GM04504 (cell line): Measurements from ENCODE around the gene MCOLN2.
"Not testable (repeated sequence)": the region's sequence is repeated elsewhere in the genome, so short reads cannot be mapped to it uniquely, and the experiment has no call there.

Source experiments
- DNase-seq: peaks from one replicate; pipeline ENCODE4 v3.0.0-alpha.2; 2012; ENCODE audit warnings: low read depth

MCOLN2 gene

DNA sequence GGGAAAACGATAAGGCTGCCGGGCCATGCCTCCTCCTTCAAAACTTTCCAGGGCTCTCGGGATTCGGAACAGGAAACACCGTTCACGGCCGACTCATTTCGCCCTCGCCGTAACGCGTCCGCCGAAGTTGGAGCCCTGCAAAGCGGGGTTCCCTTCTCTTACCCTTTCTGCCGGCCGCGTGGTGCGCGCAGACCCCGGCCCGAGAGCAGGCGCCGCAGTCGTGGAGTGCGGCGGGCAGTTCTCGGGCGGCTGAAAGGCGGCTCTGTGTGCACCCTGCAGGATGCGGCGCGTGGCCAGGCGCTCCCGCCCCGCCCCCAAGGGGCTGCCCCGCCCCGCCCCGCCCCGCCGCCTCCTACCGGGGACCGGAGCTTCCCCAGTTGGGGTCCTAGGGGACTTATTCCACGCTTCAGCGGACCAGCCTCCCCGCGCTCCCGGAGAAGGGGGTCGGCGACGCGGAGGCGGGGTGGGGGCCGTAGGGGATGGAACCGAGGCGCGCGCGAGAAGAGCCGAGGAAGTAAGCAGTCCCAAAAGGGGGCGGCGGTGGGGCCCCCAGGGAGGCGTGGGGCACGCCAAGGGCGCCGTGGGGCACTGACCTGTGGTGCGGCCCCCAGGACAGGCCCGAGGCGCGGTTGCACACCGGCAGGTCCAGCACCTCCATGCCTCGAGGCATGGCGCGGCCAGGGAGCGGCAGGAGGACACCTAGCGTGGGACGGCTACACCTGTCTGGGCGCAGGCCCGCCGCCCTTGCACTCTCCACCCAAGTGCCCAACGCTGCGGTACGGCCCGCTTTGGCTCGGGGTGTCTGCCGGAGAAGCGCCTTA lies at the start of gene MCOLN2:
MCOLN2 (minus strand) TSS at position 268 of the 821 bp plus-strand sequence; CDS start at position 27, 241 bp downstream.
- DNase-seq: no peak

DNA sequence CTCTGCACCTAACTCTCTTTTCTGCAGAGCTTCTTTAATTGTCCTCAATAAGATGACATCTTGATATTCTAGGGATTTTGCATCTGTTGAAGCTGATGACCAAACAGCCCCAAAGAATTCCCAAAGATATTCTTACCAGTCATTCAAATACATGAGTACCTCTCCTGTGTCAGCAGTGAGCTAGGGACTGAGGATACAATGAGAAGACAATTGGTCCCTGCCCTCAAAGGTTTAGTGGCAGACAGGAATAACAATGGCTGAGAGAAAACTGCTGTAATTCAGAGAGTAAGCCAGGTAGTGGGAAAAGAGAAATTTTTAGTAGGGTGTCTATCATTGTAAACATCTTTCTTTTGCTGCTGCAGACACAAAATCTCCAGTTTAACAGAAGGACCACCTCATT lies 45.5 kb upstream of the MCOLN2 start:
- DNase-seq: no peak

DNA sequence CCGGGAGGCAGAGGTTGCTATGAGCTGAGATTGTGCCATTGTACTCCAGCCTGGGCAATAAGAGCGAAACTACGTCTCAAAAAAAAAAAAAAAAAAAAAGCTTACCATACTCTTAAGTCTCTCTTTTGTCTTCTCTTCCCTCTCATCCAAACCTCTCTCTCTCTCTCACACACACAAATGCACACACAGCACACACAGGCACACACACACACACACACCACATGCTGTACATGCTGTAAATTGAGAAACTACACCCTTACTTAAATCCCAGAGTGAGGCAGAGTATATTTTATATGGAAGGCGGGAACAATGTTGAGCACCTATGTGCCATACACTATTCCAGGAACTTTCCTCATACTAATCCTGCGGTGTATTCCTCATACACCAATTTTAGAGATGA lies 44.9 kb upstream of the MCOLN2 start:
- no peak for DNase-seq

DNA sequence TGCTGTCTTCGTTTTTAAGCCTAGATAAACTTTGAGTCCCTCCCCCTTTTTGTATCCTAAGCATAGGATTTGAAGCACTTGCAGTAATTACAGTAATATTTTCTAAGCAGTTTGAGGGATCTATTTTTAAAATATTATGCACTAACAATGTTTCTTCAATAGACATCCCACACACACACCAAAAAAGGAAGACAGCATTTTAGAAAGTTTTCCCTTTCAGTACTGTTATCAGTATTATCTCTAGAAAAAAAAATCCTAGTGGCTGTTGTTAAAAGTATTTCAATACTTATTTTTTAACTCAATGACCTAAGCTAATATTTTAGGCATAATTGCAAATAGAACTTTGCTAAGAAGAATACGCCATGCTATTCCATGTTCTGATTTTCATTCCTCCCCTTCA lies 36.3 kb upstream of the MCOLN2 start:
- no peak for DNase-seq

DNA sequence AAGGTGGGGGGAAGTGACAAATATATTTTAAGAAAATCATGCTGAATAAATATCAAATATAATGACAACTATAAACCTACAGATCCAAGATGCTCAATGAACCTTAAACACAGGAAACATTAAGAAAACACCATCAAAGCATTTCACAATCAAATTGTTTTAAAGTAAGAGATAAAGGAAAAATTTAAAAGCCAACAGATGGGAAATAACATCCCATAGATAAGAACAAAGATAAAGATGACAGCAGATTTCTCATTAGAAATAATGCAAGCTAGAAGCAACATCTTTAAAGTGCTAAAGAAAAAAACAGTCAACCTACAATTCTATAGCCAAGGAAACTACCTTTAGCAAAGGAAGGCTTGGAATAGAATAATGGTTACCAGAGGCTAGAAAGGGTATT lies 33.6 kb upstream of the MCOLN2 start:
- no peak for DNase-seq

DNA sequence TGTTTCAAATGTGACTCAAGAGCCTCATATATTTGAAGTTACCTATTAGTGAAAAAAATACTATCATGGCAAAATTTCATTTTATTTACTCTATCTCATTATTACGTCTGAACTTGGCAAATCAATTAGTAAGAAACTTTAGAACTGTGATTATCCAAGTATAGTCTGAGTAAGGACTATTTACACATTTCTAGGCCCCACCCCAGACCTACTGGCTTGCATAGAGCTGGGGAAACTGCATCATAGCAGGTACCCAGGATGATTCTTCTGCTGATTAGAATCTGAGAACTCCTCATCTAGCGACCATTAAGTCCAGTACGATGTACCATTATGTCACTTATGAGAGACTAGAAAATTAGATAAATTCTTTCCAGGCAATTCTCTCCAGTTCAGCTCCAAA lies 31.2 kb upstream of the MCOLN2 start:
- no peak for DNase-seq

DNA sequence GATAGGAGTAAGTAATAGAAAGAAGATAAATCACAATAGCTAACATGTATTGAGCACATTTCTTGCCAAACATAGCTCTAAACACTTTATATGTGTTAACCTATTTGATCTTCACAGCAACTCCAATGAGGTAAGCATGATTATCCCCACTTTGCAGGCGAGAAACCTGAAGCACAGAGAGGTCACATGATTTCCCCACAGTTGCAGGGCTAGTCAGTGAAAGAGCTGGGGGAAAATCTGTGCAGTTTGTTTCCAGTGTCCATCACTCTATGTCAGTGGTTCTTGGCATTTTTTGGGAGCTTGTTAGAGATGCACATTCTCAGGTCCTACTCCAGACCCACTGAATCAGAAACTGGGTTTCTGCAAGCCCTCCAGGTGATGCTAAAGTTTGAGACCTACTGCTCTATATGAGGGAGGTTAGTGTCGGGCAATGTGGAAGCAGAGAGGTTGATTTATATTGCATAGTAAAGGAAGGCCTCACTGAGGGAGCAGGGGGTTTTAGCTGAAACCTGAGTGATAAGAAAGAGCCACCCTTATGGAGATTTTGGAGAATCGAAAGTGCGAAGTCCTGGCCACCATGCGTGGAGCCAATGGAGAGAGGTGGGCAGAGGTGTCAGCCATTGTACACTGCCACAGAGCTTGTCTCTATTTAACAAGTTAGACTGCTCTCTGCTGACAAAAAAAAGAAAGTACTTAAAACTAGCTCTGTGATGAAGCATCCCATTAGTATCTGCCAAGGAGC lies 30.5 kb upstream of the MCOLN2 start:
- no peak for DNase-seq

DNA sequence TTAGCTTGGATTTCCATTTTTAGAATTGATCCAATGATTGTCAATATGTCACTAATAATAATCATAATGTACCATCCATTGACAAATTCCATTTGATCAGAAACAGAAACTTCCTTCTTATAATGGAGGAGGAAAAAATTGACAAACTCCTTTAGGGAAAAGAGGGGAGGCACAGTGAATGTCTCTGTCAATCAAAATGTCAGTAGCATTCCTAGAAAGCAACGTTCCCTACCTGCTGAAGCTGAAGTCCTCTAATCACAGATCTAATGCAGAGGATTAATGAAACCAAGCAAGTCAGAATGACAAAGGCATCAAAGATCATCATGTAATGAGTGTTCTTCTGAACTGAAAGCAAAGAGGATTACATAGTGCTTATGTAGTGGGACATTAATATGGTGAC lies 29.0 kb upstream of the MCOLN2 start:
- DNase-seq: no peak

DNA sequence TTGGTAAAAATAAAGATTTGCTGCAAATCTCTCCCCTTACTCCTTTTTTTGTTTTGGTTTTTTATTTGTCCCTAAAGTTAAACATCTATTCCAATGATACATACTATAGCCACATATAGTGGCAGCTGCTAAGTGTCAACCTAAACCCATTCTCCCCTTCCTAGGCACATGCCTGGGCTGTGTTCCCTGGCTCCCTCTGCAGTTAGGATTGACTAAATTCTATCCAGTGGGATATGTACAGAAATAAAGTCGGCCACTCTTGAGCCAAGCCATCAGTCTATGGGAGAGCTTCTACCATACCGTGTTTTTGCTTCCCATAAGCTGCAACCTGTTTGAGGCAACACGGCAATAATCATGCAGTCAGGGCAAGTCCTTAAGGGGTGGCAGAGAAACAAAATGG lies 27.8 kb upstream of the MCOLN2 start:
- DNase-seq: no peak

DNA sequence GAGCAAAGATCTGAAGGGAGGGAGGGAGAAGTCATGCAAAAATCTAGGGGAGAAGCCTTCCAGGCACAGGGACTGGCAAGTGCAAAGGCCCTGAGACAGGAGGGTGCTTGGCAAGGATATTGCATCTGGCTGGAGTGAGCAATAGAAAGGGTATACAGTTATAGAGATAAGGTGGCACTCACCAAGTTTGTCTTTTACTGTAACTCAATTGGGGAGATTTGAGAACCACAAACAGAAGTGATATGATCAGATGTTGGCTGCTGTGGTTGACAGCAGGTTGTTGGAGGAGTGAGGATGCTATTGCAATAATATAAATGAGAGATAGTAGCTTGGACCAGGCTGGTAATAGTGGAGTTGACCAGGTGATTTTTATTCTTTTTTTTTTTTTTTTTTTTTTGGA lies 25.8 kb upstream of the MCOLN2 start:
- DNase-seq: no peak

DNA sequence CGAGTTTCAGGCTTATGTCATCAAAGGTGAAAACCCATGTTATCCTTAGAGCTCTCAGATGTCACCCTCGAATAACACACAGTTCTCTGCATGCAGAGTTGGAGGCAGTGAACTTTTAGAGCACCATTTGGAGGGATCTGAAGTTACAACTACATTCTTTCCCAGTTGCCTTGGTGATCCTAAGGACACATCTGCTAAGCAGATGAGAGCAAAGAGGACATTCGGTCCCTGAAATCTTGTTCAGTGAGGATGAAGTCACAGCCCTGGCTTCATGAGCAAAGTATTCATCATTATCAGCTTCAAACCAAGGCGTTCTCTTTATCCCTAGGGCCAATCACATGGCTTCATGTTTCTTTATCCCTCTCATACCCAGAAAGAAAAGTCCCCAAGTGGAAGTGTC lies 23.1 kb upstream of the MCOLN2 start:
- DNase-seq: peak; percentile 83

DNA sequence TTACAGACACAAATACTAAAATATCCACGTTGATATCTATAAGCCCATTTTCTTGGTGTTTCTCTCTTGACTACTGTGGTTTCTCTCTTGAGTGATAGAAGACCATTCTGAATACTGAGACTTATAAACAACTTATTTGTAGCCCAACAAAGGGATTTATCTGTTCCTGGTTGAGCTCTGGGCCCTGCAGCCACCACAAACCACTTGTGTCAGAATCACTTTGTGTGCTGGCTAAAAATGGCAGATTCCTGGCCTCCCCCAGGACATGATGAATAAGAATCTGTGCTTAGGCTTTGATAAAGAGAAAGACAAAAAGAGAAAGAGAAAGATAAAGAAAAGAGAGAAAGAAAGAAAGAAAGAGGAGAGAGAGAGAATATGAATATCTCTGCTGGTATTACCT lies 18.9 kb upstream of the MCOLN2 start:
- DNase-seq: no peak

DNA sequence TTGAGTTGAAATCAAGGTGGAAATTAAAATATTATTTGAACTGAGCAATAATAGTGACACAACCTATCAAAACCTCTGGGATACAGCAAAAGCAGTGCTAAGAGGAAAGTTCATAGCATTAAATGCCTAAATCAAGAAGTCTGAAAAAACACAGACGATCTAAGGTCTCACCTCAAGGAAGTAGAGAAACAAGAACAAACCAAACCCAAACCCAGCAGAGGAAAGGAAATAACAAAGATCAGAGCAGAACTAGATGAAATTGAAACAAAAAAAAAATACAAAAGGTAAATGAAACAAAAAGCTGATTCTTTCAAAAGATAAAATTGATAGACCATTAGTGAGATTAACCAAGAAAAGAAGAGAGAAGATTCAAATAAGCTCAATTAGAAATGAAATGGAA lies 8.7 kb upstream of the MCOLN2 start:
- DNase-seq: not testable (repeated sequence)

DNA sequence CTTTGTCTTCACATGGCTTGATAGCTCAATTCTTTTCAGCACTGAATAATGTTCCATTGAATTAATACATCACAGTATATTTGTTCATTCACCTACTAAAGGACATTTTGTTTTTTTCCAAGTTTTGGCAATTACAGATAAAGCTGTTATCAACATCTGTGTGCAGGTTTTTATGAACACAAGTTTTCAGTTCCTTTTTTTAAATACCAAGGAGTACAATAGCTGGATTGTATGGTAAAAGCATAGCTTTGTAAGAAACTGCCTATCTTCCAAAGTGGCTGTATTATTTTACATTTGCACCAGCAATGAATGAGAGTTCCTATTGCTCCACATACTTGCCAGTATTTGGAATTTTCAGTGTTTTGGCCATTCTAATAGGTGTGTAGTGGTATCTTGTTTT lies 4.8 kb upstream of the MCOLN2 start:
- DNase-seq: no peak

DNA sequence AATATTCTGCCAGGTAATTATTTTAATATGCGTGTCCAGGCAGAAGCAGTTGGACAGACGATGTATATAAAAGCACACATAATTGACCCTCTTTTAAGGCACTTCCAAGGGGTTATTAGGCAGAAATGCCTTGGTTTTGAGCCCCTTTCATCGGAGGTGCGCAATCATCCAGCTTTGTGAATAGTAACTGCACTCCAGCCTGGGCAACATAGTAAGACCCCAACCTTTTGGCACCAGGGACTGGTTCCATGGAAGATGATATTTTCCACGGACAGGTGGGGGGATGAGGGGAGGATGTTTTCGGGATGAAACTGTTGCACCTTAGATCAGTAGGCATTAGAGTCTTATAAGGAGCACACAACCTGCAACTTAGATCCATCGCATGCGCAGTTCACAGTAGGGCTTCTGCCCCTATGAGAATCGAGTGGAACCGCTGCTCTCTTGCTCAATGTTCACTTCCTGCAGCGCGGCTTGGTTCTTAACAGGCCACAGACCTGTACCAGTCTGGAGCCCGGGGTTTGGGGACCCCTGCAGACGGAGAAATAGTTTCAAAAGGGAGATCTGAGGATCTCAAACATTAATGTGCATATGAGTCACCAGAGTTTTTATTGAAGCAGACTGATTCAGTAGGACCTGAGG lies 1.8 kb upstream of the MCOLN2 start:
- no peak for DNase-seq

DNA sequence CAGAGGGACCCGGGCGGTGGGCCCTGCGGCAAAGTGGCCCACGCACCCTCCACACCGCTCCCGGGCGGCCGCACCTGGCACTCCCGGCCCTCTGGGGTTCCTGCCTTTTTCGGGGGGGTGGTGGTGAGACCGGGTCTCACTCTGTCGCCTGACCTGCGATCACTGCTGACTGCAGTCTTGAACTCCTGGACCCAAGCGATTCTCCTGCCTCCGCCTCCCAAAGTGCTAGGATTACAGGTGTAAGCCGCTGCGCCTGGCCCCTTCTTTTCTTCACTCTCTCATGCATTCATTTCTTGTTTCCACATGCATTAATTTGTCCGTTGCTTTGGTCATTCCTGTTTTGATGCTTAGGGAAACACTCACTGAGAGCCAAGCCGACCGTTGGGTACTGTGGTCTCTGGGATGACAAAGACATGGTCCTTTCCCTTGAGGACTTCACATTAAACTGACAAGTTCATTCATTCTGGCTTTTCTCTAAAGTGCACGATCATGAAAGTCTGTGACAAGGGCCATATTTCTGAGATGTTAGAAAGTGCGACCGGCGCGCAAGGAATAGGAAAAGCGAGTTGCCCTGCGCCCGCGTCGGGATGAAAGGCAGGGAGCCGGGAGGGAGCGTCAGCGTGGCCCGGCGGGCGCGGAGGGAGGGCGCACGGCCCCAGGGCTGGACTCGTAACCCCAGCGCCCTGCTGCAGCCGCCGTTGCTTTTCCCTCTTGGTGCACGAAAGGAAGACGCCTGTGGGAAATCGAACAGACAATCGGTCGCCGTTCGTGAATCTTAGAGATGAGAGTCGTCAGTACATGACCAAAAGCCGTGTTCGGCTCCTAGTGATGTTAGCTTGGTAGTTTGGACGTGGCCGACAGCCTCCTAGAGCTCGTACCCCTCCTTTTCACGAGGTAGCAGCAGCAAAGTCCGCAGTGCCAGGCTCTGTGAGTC lies 1.0 kb upstream of the MCOLN2 start:
- DNase-seq: no peak

DNA sequence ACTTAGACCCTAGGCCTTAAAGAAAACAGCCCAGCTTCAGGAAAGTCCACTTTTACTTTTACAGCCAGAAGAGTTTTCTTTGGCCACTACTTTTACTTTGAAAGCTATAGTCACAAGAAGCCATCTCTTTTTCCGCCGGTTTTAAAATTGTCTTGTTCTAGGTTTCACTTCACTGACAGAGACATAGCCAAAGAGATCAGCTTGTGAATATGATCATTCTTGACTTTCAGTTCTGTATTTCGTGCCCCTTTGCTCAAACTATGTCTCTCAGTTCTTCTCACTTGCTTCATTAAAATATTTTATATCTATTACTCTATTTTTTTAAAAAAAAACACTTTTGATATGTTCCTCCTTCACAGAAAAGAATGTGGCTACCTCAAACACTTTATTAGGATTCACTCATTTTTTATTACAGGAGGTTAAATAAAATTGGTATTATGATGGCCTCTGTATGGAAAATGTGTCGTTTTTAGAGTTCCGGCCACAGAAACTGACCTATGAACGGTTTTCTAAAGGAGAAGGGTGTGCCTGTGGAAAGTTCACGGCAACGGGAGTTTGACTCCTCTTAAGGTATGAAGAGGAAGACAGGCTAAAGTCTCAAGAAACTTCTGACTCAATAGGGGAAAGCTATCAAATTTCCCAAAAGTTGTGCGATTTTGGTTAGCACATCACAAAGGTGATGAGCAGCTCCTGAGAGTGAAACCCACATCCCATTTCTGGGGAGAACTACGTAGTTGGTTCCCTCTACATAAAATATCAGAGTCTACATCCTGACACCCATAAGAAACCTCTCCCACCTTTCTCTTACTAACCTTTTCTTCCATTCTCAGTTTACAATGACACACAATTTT lies 1.2 kb downstream of the MCOLN2 start:
- DNase-seq: no peak

DNA sequence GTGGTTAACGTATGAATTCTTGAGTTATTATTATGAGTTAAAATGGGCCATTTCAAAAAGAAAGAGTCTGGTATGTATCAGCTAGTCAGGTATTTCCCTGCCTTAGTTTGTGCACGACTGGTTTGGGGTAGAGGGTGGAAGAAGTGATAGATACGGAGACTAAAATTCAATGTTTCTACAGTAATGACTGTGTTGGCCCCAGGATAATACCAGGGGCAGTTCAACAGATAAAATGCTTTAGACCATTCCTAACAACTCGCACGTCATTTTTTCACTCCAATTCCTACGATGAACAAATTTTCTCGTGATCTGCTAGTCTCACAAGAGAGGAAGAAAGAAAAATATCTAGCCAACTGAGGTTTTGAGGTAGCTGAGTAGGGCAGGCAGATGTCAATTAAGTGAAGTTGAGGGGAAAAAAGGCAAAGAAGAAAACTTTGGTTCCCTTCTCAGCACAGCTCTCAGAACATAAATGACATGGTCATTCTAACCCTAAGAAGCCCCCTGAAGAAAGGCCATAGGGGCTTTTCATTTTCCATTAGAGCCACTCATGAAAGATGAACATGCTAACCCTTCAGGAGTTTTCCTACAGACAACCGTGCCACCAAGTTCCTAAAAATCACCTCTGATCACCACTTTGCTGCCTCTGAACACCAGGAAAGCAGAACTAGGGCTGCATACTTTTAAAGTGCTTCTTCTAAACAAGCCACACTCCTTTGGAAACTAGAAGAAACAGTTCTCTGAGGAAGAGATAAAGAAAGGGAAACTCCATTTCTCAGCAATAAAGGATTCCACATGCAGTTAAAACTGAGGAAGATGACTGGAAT lies 5.6 kb downstream of the MCOLN2 start:
- DNase-seq: no peak

DNA sequence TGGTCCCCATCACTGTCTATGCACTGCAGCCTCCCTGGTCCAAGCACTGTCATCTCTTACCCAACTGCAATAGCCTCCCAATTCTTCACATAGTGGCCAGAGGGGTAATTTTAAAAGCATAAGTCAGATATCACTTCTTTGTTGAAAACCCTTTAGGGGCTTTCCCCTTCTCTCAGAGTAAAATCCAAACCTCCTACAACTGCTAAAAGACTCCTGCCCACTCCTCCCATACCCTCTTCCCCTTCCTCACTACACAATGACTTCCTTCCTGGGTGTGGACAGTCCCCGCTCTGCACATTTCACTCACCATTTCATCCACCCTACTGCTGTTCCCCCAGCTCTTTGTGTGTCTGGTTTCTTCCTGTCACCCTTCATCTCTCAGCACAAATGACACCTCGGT lies 8.3 kb downstream of the MCOLN2 start:
- no peak for DNase-seq

DNA sequence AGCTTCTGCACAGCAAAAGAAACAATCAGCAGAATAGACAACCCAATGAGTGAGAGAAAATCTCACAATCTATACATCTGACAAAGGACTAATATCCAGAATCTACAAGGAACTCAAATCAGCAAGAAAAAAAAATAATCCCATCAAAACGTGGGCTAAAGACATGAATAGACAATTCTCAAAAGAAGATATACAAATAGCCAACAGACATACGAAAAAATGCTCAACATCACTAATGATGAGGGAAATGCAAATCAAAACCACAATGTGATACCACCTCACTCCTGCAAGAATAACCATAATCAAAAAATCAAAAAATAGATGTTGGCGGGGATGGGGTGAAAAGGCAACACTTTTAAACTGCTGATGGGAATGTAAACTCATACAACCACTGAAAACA lies 10.4 kb downstream of the MCOLN2 start:
- not testable (repeated sequence) for DNase-seq
